NB4 (cell line): ENCODE results near the gene CDC42EP5.

ENCODE experiments used
- TF ChIP-seq, protein P1 (sequence below): IDR thresholded peaks from one replicate; pipeline ENCODE4 v1.5.1; 2012; ENCODE audit warnings: low read depth, low read length
- TF ChIP-seq, protein P2 (sequence below): IDR thresholded peaks from 2 replicates; pipeline ENCODE4 v1.6.1; 2011; ENCODE audit warnings: low read depth, low read length

DNA sequence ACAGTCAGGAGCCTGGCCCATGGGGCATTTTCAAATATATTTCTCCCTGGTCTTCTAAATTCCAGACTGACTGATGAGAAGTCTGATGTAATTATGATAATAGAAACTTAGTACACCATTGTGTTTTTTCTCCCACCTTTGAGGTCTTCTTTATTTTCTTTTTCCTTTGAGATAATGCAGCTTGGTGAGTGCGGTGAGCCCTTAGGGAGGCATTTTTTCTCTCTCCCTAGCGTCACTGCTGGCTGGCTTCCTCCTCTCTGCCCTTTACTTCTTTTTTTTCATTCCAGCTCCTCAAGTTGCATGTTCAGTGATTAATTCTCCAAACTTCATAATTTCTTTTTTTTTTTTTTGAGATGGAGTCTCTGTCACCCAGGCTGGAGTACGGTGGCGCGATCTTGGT lies 12.8 kb upstream of the CDC42EP5 start:
- TF ChIP-seq, protein P1, sequence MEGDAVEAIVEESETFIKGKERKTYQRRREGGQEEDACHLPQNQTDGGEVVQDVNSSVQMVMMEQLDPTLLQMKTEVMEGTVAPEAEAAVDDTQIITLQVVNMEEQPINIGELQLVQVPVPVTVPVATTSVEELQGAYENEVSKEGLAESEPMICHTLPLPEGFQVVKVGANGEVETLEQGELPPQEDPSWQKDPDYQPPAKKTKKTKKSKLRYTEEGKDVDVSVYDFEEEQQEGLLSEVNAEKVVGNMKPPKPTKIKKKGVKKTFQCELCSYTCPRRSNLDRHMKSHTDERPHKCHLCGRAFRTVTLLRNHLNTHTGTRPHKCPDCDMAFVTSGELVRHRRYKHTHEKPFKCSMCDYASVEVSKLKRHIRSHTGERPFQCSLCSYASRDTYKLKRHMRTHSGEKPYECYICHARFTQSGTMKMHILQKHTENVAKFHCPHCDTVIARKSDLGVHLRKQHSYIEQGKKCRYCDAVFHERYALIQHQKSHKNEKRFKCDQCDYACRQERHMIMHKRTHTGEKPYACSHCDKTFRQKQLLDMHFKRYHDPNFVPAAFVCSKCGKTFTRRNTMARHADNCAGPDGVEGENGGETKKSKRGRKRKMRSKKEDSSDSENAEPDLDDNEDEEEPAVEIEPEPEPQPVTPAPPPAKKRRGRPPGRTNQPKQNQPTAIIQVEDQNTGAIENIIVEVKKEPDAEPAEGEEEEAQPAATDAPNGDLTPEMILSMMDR: no peak
- TF ChIP-seq, protein P2, sequence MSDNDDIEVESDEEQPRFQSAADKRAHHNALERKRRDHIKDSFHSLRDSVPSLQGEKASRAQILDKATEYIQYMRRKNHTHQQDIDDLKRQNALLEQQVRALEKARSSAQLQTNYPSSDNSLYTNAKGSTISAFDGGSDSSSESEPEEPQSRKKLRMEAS: no peak
